Omental fat pad (tissue), 4 donors: Measurements from ENCODE around the gene LIN37. TPM values are rescaled to one million over a fixed set of nuclear protein-coding genes. Genes with fewer than 3 reads are reported as not detected.
"Not testable (repeated sequence)": the region's sequence is repeated elsewhere in the genome, so short reads cannot be mapped to it uniquely, and the experiment has no call there.

Experiments
- ATAC-seq: fragments of 150-250 bp; one replicate; pipeline ENCODE4 v1.9.1; 2016; ENCODE audit warnings: mild to moderate bottlenecking, moderate library complexity; ENCODE audit not compliant: low FRiP score
- DNase-seq: peaks from one replicate; pipeline ENCODE4 v3.0.0-alpha.2; 2019; ENCODE audit warnings: low spot score
- total RNA-seq, 4 donors: library from RNA; depleted of rRNA; stranded (reverse); fragments of >200 nt; gene quantifications; one replicate each; pipeline ENCODE4 v1.1.0, GENCODE V29; 2016
- TF ChIP-seq, protein P1 (sequence below), 3 donors: fragments of 450-650 bp; IDR thresholded peaks; one replicate each; pipeline ENCODE4 v1.5.1; 2016 to 2017; ENCODE audit warnings: antibody characterized with exemption in 3 of 3, mild to moderate bottlenecking in 3 of 3, moderate library complexity in 2 of 3

LIN37 gene
- total RNA-seq, 4 donors from 2014 or later, result 11.3 to 18.3 (median 15.6) TPM

GRCh38 chr19:35760711-35761349, 12.5 kb downstream of the LIN37 start:
- ATAC-seq (no peak), DNase-seq (no peak)
- TF ChIP-seq, protein P1, sequence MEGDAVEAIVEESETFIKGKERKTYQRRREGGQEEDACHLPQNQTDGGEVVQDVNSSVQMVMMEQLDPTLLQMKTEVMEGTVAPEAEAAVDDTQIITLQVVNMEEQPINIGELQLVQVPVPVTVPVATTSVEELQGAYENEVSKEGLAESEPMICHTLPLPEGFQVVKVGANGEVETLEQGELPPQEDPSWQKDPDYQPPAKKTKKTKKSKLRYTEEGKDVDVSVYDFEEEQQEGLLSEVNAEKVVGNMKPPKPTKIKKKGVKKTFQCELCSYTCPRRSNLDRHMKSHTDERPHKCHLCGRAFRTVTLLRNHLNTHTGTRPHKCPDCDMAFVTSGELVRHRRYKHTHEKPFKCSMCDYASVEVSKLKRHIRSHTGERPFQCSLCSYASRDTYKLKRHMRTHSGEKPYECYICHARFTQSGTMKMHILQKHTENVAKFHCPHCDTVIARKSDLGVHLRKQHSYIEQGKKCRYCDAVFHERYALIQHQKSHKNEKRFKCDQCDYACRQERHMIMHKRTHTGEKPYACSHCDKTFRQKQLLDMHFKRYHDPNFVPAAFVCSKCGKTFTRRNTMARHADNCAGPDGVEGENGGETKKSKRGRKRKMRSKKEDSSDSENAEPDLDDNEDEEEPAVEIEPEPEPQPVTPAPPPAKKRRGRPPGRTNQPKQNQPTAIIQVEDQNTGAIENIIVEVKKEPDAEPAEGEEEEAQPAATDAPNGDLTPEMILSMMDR (IDR thresholded peaks at IDR 0.05), result no peak

DNA sequence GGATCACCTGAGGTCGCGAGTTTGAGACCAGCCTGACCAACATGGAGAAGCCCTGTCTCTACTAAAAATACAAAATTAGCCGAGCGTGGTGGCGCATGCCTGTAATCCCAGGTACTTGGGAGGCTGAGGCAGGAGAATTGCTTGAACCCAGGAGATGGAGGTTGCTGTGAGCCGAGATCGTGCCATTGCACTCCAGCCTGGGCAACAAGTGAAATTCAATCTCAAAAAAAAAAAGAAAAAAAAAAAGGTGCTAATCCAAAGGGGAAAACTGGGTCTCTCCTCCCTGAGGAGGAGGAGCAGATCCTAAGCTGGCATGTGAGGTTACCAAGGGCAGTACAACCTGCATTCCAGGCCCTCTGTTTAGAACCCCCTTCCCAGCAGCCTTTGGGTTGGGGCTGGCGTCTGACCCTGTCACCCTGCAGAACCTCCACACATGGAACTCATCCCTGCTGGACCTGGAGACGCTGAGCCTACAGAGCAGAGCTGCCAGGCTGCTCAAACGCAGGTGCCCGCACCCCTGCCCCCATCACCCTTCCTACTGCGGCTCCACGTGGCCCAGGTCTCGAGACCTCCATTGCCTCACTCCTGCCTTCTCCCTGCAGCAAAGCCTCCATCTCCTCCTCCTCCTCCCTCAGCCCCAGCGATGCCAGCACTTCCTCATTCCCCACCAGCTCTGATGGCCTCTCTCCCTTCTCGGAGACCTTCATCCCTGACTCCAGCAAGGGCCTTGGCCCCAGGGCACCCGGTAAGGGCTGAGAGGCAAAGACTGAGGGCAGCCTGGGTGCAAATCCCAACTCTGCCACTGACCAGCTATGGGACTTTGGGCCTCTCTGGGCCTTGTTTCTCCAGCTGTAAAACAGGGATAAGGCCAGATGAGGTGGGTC, 16.3 kb downstream of the LIN37 start:
- TF ChIP-seq, protein P1 (IDR thresholded peaks at IDR 0.05), result no peak
- DNase-seq (no peak), ATAC-seq (no peak)

DNA sequence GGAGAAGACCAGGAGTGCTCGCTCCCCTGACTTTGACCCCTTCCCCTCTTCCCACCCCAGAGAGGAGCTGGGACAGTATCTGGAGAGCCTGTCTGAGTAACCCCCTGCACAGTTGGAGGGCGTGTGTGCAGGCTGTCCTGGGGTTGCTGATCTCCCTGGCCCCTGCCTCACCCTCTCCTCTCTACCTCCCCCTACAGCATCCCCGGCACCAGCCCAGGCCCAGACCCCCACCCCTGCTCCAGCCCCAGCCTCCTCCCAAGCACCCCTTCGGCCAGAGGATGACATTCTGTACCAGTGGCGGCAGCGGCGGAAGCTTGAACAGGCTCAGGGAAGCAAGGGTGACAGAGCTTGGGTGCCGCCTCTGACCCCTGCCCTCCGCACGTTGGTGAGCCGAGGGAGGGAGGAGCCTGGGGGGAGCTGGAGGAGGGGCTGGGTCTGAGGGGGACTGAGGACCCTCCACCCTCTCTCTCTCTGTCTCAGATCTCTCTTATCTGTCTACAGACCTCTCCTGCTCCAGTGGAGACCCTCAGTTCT, 18.3 kb downstream of the LIN37 start:
- DNase-seq (no peak), ATAC-seq (no peak)
- TF ChIP-seq, protein P1 (IDR thresholded peaks at IDR 0.05), result no peak

- ATAC-seq (peak; percentile 21), DNase-seq (no peak)
- TF ChIP-seq, protein P1 (IDR thresholded peaks at IDR 0.05), result no peak
Measured at GRCh38 chr19:35767288-35768081, 19.1 kb downstream of the LIN37 start.

DNA sequence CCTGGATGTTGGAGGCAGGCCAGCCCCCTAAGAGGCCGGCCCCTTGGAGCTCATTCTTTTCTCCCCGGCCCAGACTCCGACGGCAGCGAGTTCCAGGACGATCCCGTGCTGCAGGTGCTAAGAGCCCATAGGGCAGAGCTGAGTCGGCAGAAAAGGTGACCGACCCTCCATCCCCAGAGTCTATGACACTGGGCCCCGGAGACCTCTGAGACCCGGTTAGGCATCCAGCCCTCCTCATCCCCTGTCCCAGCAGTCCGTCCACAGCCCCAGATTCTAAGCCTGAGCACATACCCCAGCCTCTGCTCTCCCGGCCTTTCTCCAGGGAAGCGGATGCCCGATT, 19.7 kb downstream of the LIN37 start:
- DNase-seq (no peak), ATAC-seq (no peak)
- TF ChIP-seq, protein P1 (IDR thresholded peaks at IDR 0.05), result no peak

DNA sequence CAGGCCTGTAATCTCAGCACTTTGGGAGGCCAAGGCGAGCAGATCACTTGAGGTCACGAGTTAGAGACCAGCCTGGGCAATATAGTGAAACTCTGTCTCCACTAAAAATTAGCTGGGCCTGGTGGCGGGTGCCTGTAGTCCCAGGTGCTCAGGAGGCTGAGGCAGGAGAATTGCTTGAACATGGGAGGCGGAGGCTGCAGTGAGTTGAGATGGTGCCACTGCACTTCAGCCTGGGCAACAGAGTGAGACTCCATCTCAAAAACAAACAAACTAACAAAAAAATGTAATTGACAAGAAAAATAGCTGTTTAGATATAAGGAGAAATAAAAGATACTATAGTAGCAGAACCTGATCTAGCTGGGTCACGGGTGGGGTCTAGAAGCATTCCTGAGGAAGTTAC, 24.0 kb downstream of the LIN37 start:
- DNase-seq, ATAC-seq: not testable (repeated sequence)
